ENCODE results near the gene OR10A6.

OR10A6 gene

GRCh38 chr11:7900686-7901085 is 30.4 kb downstream of the OR10A6 start:
- ChIA-PET CTCF (interaction anchor here (1.2 kb wide), 1 partner anchor 86 kb away, joined by 5 read pairs; the partner anchor contains the start of gene EIF3F), POLR2A (no interaction called here)
- DNase-seq (ENCODE audit: extremely low spot score) = no peak
- TF ChIP-seq CTCF (IDR thresholded peaks at IDR 0.05; ENCODE audit: control extremely low read depth, extremely low read depth, low read depth, missing control alignments) = no peak

- ChIA-PET POLR2A (no interaction called here), CTCF (no interaction called here)
- DNase-seq (ENCODE audit: extremely low spot score) = no peak
- no peak for TF ChIP-seq CTCF (IDR thresholded peaks at IDR 0.05; ENCODE audit: control extremely low read depth, extremely low read depth, low read depth, missing control alignments)
These were observed 31.6 kb downstream of the OR10A6 start for GRCh38 chr11:7899418-7899817.

GRCh38 chr11:7898666-7899283 is 32.3 kb downstream of the OR10A6 start:
- ChIA-PET POLR2A (no interaction called here), CTCF (no interaction called here)
- no peak for DNase-seq (ENCODE audit: extremely low spot score)
- no peak for TF ChIP-seq CTCF (IDR thresholded peaks at IDR 0.05; ENCODE audit: control extremely low read depth, extremely low read depth, low read depth, missing control alignments)

GRCh38 chr11:7896009-7896785 is 34.9 kb downstream of the OR10A6 start:
- ChIA-PET CTCF (interaction anchor here (1.5 to 7.0 kb wide), 4 partner anchors 12 to 203 kb away, joined by 5 to 72 read pairs (median 21); partner anchors contain the start of gene EIF3F), POLR2A (no interaction called here)
- no peak for DNase-seq (ENCODE audit: extremely low spot score)
- no peak for TF ChIP-seq CTCF (IDR thresholded peaks at IDR 0.05; ENCODE audit: control extremely low read depth, extremely low read depth, low read depth, missing control alignments)

GRCh38 chr11:7894251-7894650 is 36.8 kb downstream of the OR10A6 start:
- no peak for DNase-seq (ENCODE audit: extremely low spot score)
- TF ChIP-seq CTCF (IDR thresholded peaks at IDR 0.05; ENCODE audit: control extremely low read depth, extremely low read depth, low read depth, missing control alignments) = no peak
- POLR2A ChIA-PET = no interaction called here
- CTCF ChIA-PET = interaction anchor here (1.5 to 7.0 kb wide), 4 partner anchors 10 to 205 kb away, joined by 3 to 72 read pairs (median 21); partner anchors contain the start of gene EIF3F

- ChIA-PET CTCF (interaction anchor here (1.6 to 7.0 kb wide), 4 partner anchors 9 to 205 kb away, joined by 3 to 72 read pairs (median 28); partner anchors contain the start of gene EIF3F), POLR2A (no interaction called here)
- no peak for DNase-seq (ENCODE audit: extremely low spot score)
- no peak for TF ChIP-seq CTCF (IDR thresholded peaks at IDR 0.05; ENCODE audit: control extremely low read depth, extremely low read depth, low read depth, missing control alignments)
These were observed 37.3 kb downstream of the OR10A6 start for GRCh38 chr11:7893796-7894195.
